Naive thymus-derived CD4-positive, alpha-beta T cell (primary cell): Measurements from ENCODE around the gene CD58. TPM values are rescaled to one million over a fixed set of nuclear protein-coding genes. Genes with fewer than 3 reads are reported as not detected.

Experiments used
- ATAC-seq: fragments of 150-1000 bp; cut with Tn5 transposase; 2 replicates; pipeline ENCODE4 v1.10.0; 2021; ENCODE audit warnings: mild to moderate bottlenecking, moderate library complexity
- CTCF ChIA-PET: fragments of 350-600 bp; sonication (Branson Sonifier 250); formaldehyde crosslinking; loops from one replicate; lab custom pipeline; 2021; ENCODE audit warnings: antibody characterized with exemption; lab: Charles Lee
- POLR2A ChIA-PET: fragments of 350-600 bp; sonication (Branson Sonifier 250); formaldehyde crosslinking; loops from one replicate; lab custom pipeline; 2021; ENCODE audit warnings: antibody characterized with exemption, inconsistent platforms; lab: Charles Lee
- DNase-seq, 9 donors: peaks; one replicate each; pipeline versions ENCODE4 v3.0.0 to v3.0.0-alpha.2; 2020 to 2022; ENCODE audit warnings: mixed read lengths in 1 of 9
- H3K27ac ChIP-seq: one replicate; pipeline ENCODE4 v1.7.0; 2013; ENCODE audit warnings: mild to moderate bottlenecking, low read depth, low read length, moderate library complexity
- H3K27me3 ChIP-seq, 2 donors: one replicate each; pipeline ENCODE4 v1.7.0; 2013; ENCODE audit warnings: low read length in 2 of 2, mild to moderate bottlenecking in 2 of 2, moderate library complexity in 2 of 2; ENCODE audit not compliant: control insufficient read depth in 2 of 2, insufficient read depth in 2 of 2
- H3K36me3 ChIP-seq, 3 experiments: 1 replicate in 2 of 3; 2 replicates in 1 of 3; pipeline ENCODE4 v1.7.0; 2013; ENCODE audit warnings: low read length in 3 of 3, mild to moderate bottlenecking in 3 of 3, moderate library complexity in 1 of 3; ENCODE audit not compliant: insufficient read depth in 3 of 3, control insufficient read depth in 2 of 3
- H3K4me1 ChIP-seq, 2 donors: one replicate each; pipeline ENCODE4 v1.7.0; 2013; ENCODE audit warnings: low read length in 2 of 2, mild to moderate bottlenecking in 2 of 2, moderate library complexity in 1 of 2; ENCODE audit not compliant: control insufficient read depth in 2 of 2, insufficient read depth in 2 of 2
- H3K4me3 ChIP-seq: 2 replicates; pipeline ENCODE4 v1.7.0; 2013; ENCODE audit warnings: mild to moderate bottlenecking, low read length
- H3K9me3 ChIP-seq, 3 experiments: 1 replicate in 2 of 3; 2 replicates in 1 of 3; pipeline ENCODE4 v1.7.0; 2013; ENCODE audit warnings: low read length in 3 of 3; ENCODE audit not compliant: control insufficient read depth in 2 of 3
- H3K27ac Mint-ChIP-seq, 9 donors: one replicate each; pipeline ENCODE4 v1.8.0; 2020 to 2022; ENCODE audit warnings: mixed read lengths in 9 of 9, mild to moderate bottlenecking in 8 of 9, moderate library complexity in 5 of 9, inconsistent platforms in 2 of 9
- H3K27me3 Mint-ChIP-seq, 5 donors: one replicate each; pipeline ENCODE4 v1.8.0; 2021 to 2022; ENCODE audit warnings: mixed read lengths in 5 of 5, mild to moderate bottlenecking in 1 of 5
- H3K36me3 Mint-ChIP-seq, 5 donors: one replicate each; pipeline ENCODE4 v1.8.0; 2020 to 2022; ENCODE audit warnings: mixed read lengths in 5 of 5, mild to moderate bottlenecking in 3 of 5, inconsistent platforms in 1 of 5
- H3K4me1 Mint-ChIP-seq, 7 donors: one replicate each; pipeline ENCODE4 v1.8.0; 2020 to 2022; ENCODE audit warnings: mixed read lengths in 7 of 7, mild to moderate bottlenecking in 3 of 7, inconsistent platforms in 1 of 7
- H3K4me3 Mint-ChIP-seq, 10 donors: one replicate each; pipeline ENCODE4 v1.8.0; 2020 to 2022; ENCODE audit warnings: mild to moderate bottlenecking in 10 of 10, mixed read lengths in 10 of 10, moderate library complexity in 6 of 10, inconsistent platforms in 2 of 10
- H3K9me3 Mint-ChIP-seq, 11 donors: one replicate each; pipeline ENCODE4 v1.8.0; 2020 to 2022; ENCODE audit warnings: mixed read lengths in 11 of 11, mild to moderate bottlenecking in 4 of 11, inconsistent platforms in 1 of 11, moderate library complexity in 1 of 11
- intact Hi-C, 2 donors: fragments of 100-400 bp; cut with micrococcal nuclease; formaldehyde crosslinking; loops; one replicate each; pipeline ENCODE4 v1.15.1; 2023
- polyA plus RNA-seq, 2 donors: library from polyadenylated mRNA; unstranded; fragments of 300-500 nt; fragmentation: Illumina TruSeq; gene quantifications; one replicate each; pipeline ENCODE4 v1.2.3, GENCODE V29; 2021
- total RNA-seq, 6 experiments: library from RNA in 5 of 6; stranded (reverse) in 5 of 6; gene quantifications; 1 replicate in 5 of 6; 2 replicates in 1 of 6; pipeline ENCODE4 v1.2.3 and lab custom pipeline; 2021 to 2026

CD58 gene
- total and polyA plus RNA-seq, 7 experiments from 2014 or later = 1.3 to 35.0 (median 4.0) TPM

- ChIA-PET CTCF (interaction anchor here (0.8 kb wide), 1 partner anchor 163 kb away, joined by 3 read pairs; no protein-coding TSS in a partner anchor), POLR2A (no interaction called here)
- DNase-seq = no peak
- Mint-ChIP-seq H3K27me3 (peaks cover 0 to 8% (median 4%) of the 10 kb centered on the region in 5 donors), H3K36me3 (no peaks in the 10 kb centered on the region), H3K4me1 (peaks cover 0 to 2% (median 0%) of the 10 kb centered on the region in 7 donors), H3K9me3 (no peaks in the 10 kb centered on the region), H3K4me3 (no peak overlapping the region), H3K27ac (no peak overlapping the region)
- intact Hi-C loops = no loop called here
- H3K9me3 ChIP-seq = no peaks in the 10 kb centered on the region
- no peak overlapping the region for H3K27ac ChIP-seq
- H3K4me3 ChIP-seq = no peak overlapping the region
- H3K4me1 ChIP-seq = no peaks in the 10 kb centered on the region
- H3K36me3 ChIP-seq = no peaks in the 10 kb centered on the region
- ATAC-seq = no peak
- H3K27me3 ChIP-seq = no peaks in the 10 kb centered on the region
Measured at GRCh38 chr1:116476321-116476720, 94.5 kb downstream of the CD58 start.

GRCh38 chr1:116475850-116476218 is 95.0 kb downstream of the CD58 start:
- CTCF ChIA-PET = interaction anchor here (0.8 to 1.8 kb wide), 2 partner anchors 9 to 163 kb away, joined by 3 to 7 read pairs; no protein-coding TSS in a partner anchor

GRCh38 chr1:116474921-116475849 is 95.6 kb downstream of the CD58 start:
- peaks cover 0 to 9% (median 4%) of the 10 kb centered on the region in 5 donors for H3K27me3 Mint-ChIP-seq
- no peak overlapping the region for H3K27ac Mint-ChIP-seq
- H3K4me1 ChIP-seq = no peaks in the 10 kb centered on the region
- H3K36me3 Mint-ChIP-seq = no peaks in the 10 kb centered on the region
- ChIA-PET POLR2A (interaction anchor here (0.7 kb wide), 1 partner anchor 534 kb away, joined by 3 read pairs; no protein-coding TSS in a partner anchor), CTCF (interaction anchor here (1.8 kb wide), 1 partner anchor 9 kb away, joined by 7 read pairs; no protein-coding TSS in a partner anchor)
- H3K4me3 ChIP-seq = no peak overlapping the region
- H3K4me1 Mint-ChIP-seq = peaks cover 0 to 2% (median 0%) of the 10 kb centered on the region in 7 donors
- ATAC-seq (no peak), DNase-seq (no peak)
- H3K9me3 Mint-ChIP-seq = no peaks in the 10 kb centered on the region
- no peaks in the 10 kb centered on the region for H3K9me3 ChIP-seq
- H3K36me3 ChIP-seq = no peaks in the 10 kb centered on the region
- no peaks in the 10 kb centered on the region for H3K27me3 ChIP-seq
- no peak overlapping the region for H3K27ac ChIP-seq
- no peak overlapping the region for H3K4me3 Mint-ChIP-seq
- intact Hi-C loops = no loop called here

More at GRCh38 chr1:116475850-116476218, 95.0 kb downstream of the CD58 start:
- H3K27ac ChIP-seq = no peak overlapping the region
- intact Hi-C loops = no loop called here
- no peak overlapping the region for H3K27ac Mint-ChIP-seq
- H3K27me3 Mint-ChIP-seq = peaks cover 0 to 9% (median 4%) of the 10 kb centered on the region in 5 donors
- H3K36me3 Mint-ChIP-seq = no peaks in the 10 kb centered on the region
- H3K4me1 ChIP-seq = no peaks in the 10 kb centered on the region
- no peak overlapping the region for H3K4me3 ChIP-seq
- ATAC-seq = no peak
- H3K4me1 Mint-ChIP-seq = peaks cover 0 to 2% (median 0%) of the 10 kb centered on the region in 7 donors
- no peak for DNase-seq
- H3K9me3 Mint-ChIP-seq = no peaks in the 10 kb centered on the region
- no peaks in the 10 kb centered on the region for H3K9me3 ChIP-seq
- H3K36me3 ChIP-seq = no peaks in the 10 kb centered on the region
- no peaks in the 10 kb centered on the region for H3K27me3 ChIP-seq
- POLR2A ChIA-PET = no interaction called here
- H3K4me3 Mint-ChIP-seq = no peak overlapping the region

- Mint-ChIP-seq H3K27me3 (peaks cover 0 to 9% (median 7%) of the 10 kb centered on the region in 5 donors), H3K36me3 (no peaks in the 10 kb centered on the region), H3K27ac (peak overlapping the region in 1 of 9 donors; percentile 5), H3K9me3 (no peaks in the 10 kb centered on the region), H3K4me1 (peaks cover 0 to 2% (median 0%) of the 10 kb centered on the region in 7 donors), H3K4me3 (no peak overlapping the region)
- intact Hi-C loops = no loop called here
- no peak for DNase-seq
- POLR2A ChIA-PET = no interaction called here
- H3K36me3 ChIP-seq = no peaks in the 10 kb centered on the region
- no peaks in the 10 kb centered on the region for H3K9me3 ChIP-seq
- H3K27ac ChIP-seq = no peak overlapping the region
- H3K27me3 ChIP-seq = no peaks in the 10 kb centered on the region
- CTCF ChIA-PET = interaction anchor here (1.0 kb wide), 1 partner anchor 15 kb away, joined by 3 read pairs; no protein-coding TSS in a partner anchor
- no peak for ATAC-seq
- H3K4me1 ChIP-seq = no peaks in the 10 kb centered on the region
- H3K4me3 ChIP-seq = no peak overlapping the region
Measured at GRCh38 chr1:116472431-116472961, 98.3 kb downstream of the CD58 start.

GRCh38 chr1:116471241-116471640 is 99.6 kb downstream of the CD58 start:
- Mint-ChIP-seq H3K27ac (no peak overlapping the region), H3K9me3 (peaks cover 0 to 5% (median 0%) of the 10 kb centered on the region in 11 donors)
- ATAC-seq = no peak

GRCh38 chr1:116470671-116471070 is 100.2 kb downstream of the CD58 start:
- no peak overlapping the region for H3K27ac Mint-ChIP-seq
- H3K4me3 Mint-ChIP-seq = no peak overlapping the region
- intact Hi-C loops = no loop called here
- peaks cover 0 to 4% (median 0%) of the 10 kb centered on the region in 5 donors for H3K36me3 Mint-ChIP-seq
- Histone ChIP-seq H3K27me3 (no peaks in the 10 kb centered on the region), H3K27ac (no peak overlapping the region), H3K36me3 (no peaks in the 10 kb centered on the region), H3K4me1 (no peaks in the 10 kb centered on the region), H3K9me3 (no peaks in the 10 kb centered on the region), H3K4me3 (no peak overlapping the region)
- H3K4me1 Mint-ChIP-seq = peaks cover 0 to 2% (median 0%) of the 10 kb centered on the region in 7 donors
- POLR2A ChIA-PET = interaction anchor here (0.7 kb wide), 1 partner anchor 307 kb away, joined by 3 read pairs; no protein-coding TSS in a partner anchor
- CTCF ChIA-PET = no interaction called here
- DNase-seq (no peak), ATAC-seq (no peak)
- peaks cover 0 to 16% (median 9%) of the 10 kb centered on the region in 5 donors for H3K27me3 Mint-ChIP-seq
- peaks cover 0 to 5% (median 0%) of the 10 kb centered on the region in 11 donors for H3K9me3 Mint-ChIP-seq

More at GRCh38 chr1:116471241-116471640, 99.6 kb downstream of the CD58 start:
- H3K9me3 ChIP-seq = no peaks in the 10 kb centered on the region
- H3K4me3 ChIP-seq = no peak overlapping the region
- H3K27ac ChIP-seq = no peak overlapping the region
- Mint-ChIP-seq H3K4me3 (no peak overlapping the region), H3K4me1 (peaks cover 0 to 2% (median 0%) of the 10 kb centered on the region in 7 donors), H3K36me3 (peaks cover 0 to 4% (median 0%) of the 10 kb centered on the region in 5 donors), H3K27me3 (peaks cover 0 to 13% (median 7%) of the 10 kb centered on the region in 5 donors)
- H3K27me3 ChIP-seq = no peaks in the 10 kb centered on the region
- ChIA-PET POLR2A (interaction anchor here (0.7 kb wide), 1 partner anchor 307 kb away, joined by 3 read pairs; no protein-coding TSS in a partner anchor), CTCF (no interaction called here)
- intact Hi-C loops = no loop called here
- DNase-seq = no peak
- no peaks in the 10 kb centered on the region for H3K4me1 ChIP-seq
- no peaks in the 10 kb centered on the region for H3K36me3 ChIP-seq
